NB4 (cell line): ENCODE results near the gene MAP4K4.

Experiments used
- MYC ChIP-seq: IDR thresholded peaks from 2 replicates; pipeline ENCODE4 v1.6.1; 2011; ENCODE audit warnings: low read depth, low read length
- POLR2A ChIP-seq: IDR thresholded peaks from 2 replicates; pipeline ENCODE4 v1.6.1; 2011; ENCODE audit warnings: mild to moderate bottlenecking; ENCODE audit not compliant: insufficient read length; ENCODE audit errors: extremely low read depth
- TF ChIP-seq, protein P1 (sequence below): IDR thresholded peaks from one replicate; pipeline ENCODE4 v1.5.1; 2012; ENCODE audit warnings: low read depth, low read length

- TF ChIP-seq, protein P1, sequence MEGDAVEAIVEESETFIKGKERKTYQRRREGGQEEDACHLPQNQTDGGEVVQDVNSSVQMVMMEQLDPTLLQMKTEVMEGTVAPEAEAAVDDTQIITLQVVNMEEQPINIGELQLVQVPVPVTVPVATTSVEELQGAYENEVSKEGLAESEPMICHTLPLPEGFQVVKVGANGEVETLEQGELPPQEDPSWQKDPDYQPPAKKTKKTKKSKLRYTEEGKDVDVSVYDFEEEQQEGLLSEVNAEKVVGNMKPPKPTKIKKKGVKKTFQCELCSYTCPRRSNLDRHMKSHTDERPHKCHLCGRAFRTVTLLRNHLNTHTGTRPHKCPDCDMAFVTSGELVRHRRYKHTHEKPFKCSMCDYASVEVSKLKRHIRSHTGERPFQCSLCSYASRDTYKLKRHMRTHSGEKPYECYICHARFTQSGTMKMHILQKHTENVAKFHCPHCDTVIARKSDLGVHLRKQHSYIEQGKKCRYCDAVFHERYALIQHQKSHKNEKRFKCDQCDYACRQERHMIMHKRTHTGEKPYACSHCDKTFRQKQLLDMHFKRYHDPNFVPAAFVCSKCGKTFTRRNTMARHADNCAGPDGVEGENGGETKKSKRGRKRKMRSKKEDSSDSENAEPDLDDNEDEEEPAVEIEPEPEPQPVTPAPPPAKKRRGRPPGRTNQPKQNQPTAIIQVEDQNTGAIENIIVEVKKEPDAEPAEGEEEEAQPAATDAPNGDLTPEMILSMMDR, result no peak
- TF ChIP-seq MYC (no peak), POLR2A (no peak)
Observed at GRCh38 chr2:101833890-101834523, 136.5 kb downstream of the MAP4K4 start.
